Natural killer cell treated with Interleukin-12 subunit alpha and Interleukin-12 subunit beta and Interleukin-15 and Interleukin-18, amount 100 ng/mL, for 72 hours (primary cell): ENCODE measurements around the gene IFIT2. TPM values are rescaled to one million over a fixed set of nuclear protein-coding genes. Genes with fewer than 3 reads are reported as not detected.
"Not testable (repeated sequence)": the region's sequence is repeated elsewhere in the genome, so short reads cannot be mapped to it uniquely, and the experiment has no call there.

ENCODE experiments used
- ATAC-seq, 2 donors: fragments of 150-1000 bp; cut with Tn5 transposase in 1 of 2; sonication (Bioruptor Pico), chemical (Tn5 transposase) in 1 of 2; 2 replicates each; pipeline ENCODE4 v1.10.0; 2021
- DNase-seq: peaks from one replicate; pipeline ENCODE4 v3.0.0; 2022; ENCODE audit warnings: low spot score
- H3K27ac Mint-ChIP-seq, 2 donors: 1 replicate in 1 of 2; 2 replicates in 1 of 2; pipeline ENCODE4 v1.8.0; 2022; ENCODE audit warnings: mixed read lengths in 2 of 2, mild to moderate bottlenecking in 1 of 2, moderate library complexity in 1 of 2
- H3K27me3 Mint-ChIP-seq, 2 donors: 1 replicate in 1 of 2; 2 replicates in 1 of 2; pipeline ENCODE4 v1.8.0; 2022; ENCODE audit warnings: mixed read lengths in 2 of 2
- H3K36me3 Mint-ChIP-seq: one replicate; pipeline ENCODE4 v1.8.0; 2022; ENCODE audit warnings: mixed read lengths
- H3K4me1 Mint-ChIP-seq, 2 donors: 1 replicate in 1 of 2; 2 replicates in 1 of 2; pipeline ENCODE4 v1.8.0; 2022; ENCODE audit warnings: low read depth in 2 of 2, mixed read lengths in 2 of 2, mild to moderate bottlenecking in 1 of 2
- H3K4me3 Mint-ChIP-seq: one replicate; pipeline ENCODE4 v1.8.0; 2022; ENCODE audit warnings: mixed read lengths
- H3K9me3 Mint-ChIP-seq: 2 replicates; pipeline ENCODE4 v1.8.0; 2022; ENCODE audit warnings: mixed read lengths
- total RNA-seq, 2 donors: library from RNA; stranded (reverse); gene quantifications; one replicate each; pipeline ENCODE4 v1.2.3, GENCODE V29; 2022

IFIT2 gene
- total RNA-seq, 2 donors from 2014 or later, result 1.5 to 1.7 TPM

DNA sequence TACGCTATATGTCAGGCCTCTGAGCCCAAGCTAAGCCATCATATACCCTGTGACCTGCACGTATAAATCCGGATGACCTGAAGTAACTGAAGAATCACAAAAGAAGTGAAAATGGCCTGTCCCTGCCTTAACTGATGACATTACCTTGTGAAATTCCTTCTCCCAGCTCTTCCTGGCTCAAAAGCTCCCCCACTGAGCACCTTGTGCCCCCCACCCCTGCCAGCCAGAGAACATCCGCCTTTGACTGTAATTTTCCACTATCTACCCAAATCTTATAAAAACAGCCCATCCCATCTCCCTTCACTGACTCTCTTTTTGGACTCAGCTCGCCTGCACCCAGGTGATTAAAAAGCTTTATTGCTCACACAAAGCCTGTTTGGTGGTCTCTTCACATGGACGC lies 17.1 kb upstream of the IFIT2 start:
- not testable (repeated sequence) for ATAC-seq, DNase-seq, H3K36me3 Mint-ChIP-seq, H3K4me3 Mint-ChIP-seq, H3K27ac Mint-ChIP-seq, H3K4me1 Mint-ChIP-seq, H3K9me3 Mint-ChIP-seq
- peaks cover 18 to 20% of the 10 kb centered on the region in 2 donors for H3K27me3 Mint-ChIP-seq

DNA sequence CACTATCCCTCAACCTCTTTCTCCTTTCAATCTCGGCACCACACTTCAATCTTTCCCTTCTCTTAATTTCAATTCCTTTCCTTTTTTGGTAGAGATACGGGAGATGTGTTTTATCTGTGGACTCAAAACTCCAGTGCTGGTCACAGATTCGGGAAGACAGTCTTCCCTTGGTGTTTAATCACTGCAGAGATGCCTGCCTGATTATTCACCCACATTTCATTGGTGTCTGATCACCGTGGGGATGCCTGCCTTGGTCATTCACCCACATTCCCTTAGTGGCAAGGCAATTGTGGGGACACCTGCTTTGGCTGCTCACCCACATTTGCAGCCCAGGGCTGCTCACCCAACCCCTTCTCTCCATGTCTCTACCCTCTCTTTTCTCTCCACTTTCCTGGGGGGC lies 16.5 kb upstream of the IFIT2 start:
- not testable (repeated sequence) for DNase-seq, H3K36me3 Mint-ChIP-seq, H3K4me1 Mint-ChIP-seq, ATAC-seq, H3K27ac Mint-ChIP-seq, H3K9me3 Mint-ChIP-seq, H3K4me3 Mint-ChIP-seq
- H3K27me3 Mint-ChIP-seq, result peaks cover 18 to 20% of the 10 kb centered on the region in 2 donors

DNA sequence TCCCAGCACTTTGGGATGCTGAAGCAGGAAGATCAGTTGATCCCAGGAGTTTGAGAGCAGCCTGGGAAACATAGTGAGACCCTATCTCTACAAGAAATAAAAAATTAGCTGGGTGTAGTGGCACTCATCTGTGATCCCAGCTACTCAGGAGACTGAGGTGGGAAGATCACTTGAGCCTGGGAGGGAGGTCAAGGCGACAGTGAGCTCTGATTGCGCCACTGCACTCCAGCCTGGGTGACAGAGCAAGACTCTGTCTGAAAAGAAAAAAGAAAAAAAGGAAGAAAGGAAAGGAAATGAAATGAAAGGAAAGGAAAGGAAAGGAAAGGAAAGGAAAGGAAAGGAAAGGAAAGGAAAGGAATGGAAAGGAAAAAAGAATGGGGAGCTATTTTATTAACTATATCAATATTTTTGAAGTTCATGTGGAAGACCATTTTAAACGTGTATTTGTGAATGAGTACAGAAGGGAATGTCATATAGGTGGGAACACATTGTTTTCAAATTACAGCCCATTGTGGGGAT lies 7.1 kb upstream of the IFIT2 start:
- Mint-ChIP-seq H3K27ac (peak overlapping the region; percentile 44 to 68), H3K36me3 (no peaks in the 10 kb centered on the region), H3K4me3 (peak overlapping the region; percentile 65), H3K9me3 (no peaks in the 10 kb centered on the region), H3K4me1 (peaks cover 25 to 33% of the 10 kb centered on the region in 2 donors), H3K27me3 (peaks cover 0 to 5% of the 10 kb centered on the region in 2 donors)
- no peak for DNase-seq
- ATAC-seq, result no peak

DNA sequence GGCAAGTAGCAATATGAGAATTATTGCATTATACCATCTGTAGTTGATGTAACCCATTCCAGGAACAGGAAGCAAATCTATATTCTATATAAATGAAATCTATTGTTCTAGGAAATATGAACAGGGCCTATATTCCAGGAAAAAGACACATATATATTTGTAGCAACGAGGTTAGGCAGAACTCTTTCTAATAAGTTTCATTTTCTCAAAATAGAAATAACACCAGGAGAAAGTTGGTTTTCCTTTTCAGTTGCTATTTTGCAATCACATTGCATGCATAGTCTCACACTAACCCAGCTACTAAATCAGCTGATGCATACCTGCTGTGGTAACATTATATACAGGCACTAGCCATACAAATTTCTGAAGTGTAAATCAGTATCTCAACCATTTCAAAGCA lies 6.2 kb upstream of the IFIT2 start:
- Mint-ChIP-seq H3K27ac (peak overlapping the region; percentile 45 to 46), H3K9me3 (no peaks in the 10 kb centered on the region), H3K4me3 (peak overlapping the region; percentile 22), H3K27me3 (peaks cover 0 to 5% of the 10 kb centered on the region in 2 donors), H3K4me1 (peaks cover 25 to 33% of the 10 kb centered on the region in 2 donors), H3K36me3 (no peaks in the 10 kb centered on the region)
- no peak for DNase-seq
- ATAC-seq, result peak; percentile 82 to 90

DNA sequence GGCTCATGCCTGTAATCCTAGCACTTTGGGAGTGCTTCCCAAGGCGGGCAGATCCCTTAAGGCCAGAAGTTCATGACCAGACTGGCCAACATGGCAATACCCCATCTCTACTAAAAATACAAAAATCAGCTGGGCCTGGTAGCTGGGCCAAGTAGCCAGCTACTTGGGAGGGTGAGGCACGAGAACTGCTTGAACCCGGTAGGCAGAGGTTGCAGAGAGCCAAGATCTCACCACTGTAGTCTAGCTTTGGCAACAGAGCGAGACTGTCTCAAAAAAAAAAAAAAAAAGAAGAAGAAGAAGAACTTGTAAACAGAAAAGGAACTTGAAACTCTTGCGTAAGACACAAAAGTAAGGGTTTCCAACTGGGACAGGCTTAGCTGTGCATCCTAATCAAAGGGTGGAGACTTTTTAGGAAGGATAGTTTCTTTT lies 5.6 kb upstream of the IFIT2 start:
- Mint-ChIP-seq H3K27me3 (peaks cover 0 to 7% of the 10 kb centered on the region in 2 donors), H3K4me1 (peaks cover 30 to 38% of the 10 kb centered on the region in 2 donors), H3K4me3 (peak overlapping the region; percentile 22), H3K36me3 (no peaks in the 10 kb centered on the region), H3K27ac (peak overlapping the region; percentile 45 to 46), H3K9me3 (no peaks in the 10 kb centered on the region)
- DNase-seq (no peak), ATAC-seq (no peak)

DNA sequence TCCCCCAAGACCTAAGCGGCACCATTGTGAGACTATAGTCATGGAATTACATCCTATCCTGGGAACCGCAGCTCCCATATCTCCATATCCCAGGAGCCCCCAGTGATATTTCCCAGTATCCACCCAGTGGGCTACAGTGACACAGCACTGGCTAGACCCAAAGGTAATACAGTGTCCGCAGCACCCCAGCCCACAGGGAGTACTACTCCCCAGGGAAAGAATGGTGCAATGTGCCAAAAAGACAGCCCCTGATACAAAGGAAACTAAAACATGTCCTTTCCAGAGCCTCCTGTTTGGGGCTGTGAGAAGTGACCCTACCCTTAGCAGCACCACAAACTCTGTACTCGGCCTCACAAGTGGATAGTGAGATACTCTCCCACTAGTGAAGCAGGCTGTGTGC lies 4.5 kb upstream of the IFIT2 start:
- H3K36me3 Mint-ChIP-seq, result no peaks in the 10 kb centered on the region

DNA sequence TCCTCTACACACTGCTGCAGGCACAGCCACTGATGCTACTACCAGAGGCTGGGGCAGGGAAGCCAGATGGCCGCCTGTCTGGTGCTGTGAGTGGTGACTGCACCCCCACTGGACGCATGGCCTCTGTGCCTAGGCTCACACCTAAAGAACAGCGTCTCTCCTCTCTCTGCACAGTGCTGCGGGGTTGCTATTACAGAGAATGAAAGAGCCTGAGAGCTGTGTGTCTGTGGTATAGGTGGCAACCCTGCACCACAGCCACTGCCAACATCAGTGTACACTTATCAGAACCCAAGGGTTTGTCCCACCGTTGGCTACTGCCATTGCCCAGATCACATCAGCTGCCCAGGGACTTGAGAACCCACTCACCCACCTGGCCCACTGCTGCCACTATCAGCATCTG lies 4.1 kb upstream of the IFIT2 start:
- no peak for DNase-seq
- Mint-ChIP-seq H3K27me3 (peaks cover 0 to 7% of the 10 kb centered on the region in 2 donors), H3K9me3 (no peaks in the 10 kb centered on the region), H3K27ac (no peak overlapping the region), H3K4me1 (peaks cover 44 to 52% of the 10 kb centered on the region in 2 donors), H3K4me3 (no peak overlapping the region), H3K36me3 (no peaks in the 10 kb centered on the region)
- peak; percentile 63 to 65 for ATAC-seq

More for the DNA sequence above, 4.5 kb upstream of the IFIT2 start:
- no peak for DNase-seq
- H3K27me3 Mint-ChIP-seq, result peaks cover 0 to 7% of the 10 kb centered on the region in 2 donors
- H3K27ac Mint-ChIP-seq, result no peak overlapping the region
- H3K4me3 Mint-ChIP-seq, result no peak overlapping the region
- no peaks in the 10 kb centered on the region for H3K9me3 Mint-ChIP-seq
- no peak for ATAC-seq
- H3K4me1 Mint-ChIP-seq, result peaks cover 40 to 49% of the 10 kb centered on the region in 2 donors

DNA sequence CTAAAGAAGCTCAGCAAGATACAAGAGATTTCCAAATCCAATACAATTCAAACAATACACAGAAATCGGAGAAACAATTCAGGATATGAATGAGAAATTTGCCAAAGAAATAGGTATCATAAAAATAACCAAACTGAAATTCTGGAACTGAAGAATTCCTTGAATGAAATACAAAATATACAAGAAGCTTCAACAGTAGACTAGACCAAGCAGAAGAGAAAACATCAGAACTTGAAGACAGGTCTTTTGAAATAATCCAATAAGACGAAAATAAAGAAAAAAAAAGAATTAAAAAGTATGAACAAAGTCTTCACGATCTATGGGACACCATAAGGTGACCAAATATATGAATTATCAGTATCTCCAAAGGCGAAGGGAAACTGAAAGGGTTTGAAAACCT lies 2.8 kb upstream of the IFIT2 start:
- H3K36me3 Mint-ChIP-seq, result no peaks in the 10 kb centered on the region
- no peak for DNase-seq
- no peaks in the 10 kb centered on the region for H3K9me3 Mint-ChIP-seq
- no peak for ATAC-seq
- no peak overlapping the region for H3K4me3 Mint-ChIP-seq
- H3K27me3 Mint-ChIP-seq, result peaks cover 0 to 2% of the 10 kb centered on the region in 2 donors
- peaks cover 51 to 62% of the 10 kb centered on the region in 2 donors for H3K4me1 Mint-ChIP-seq
- H3K27ac Mint-ChIP-seq, result no peak overlapping the region

DNA sequence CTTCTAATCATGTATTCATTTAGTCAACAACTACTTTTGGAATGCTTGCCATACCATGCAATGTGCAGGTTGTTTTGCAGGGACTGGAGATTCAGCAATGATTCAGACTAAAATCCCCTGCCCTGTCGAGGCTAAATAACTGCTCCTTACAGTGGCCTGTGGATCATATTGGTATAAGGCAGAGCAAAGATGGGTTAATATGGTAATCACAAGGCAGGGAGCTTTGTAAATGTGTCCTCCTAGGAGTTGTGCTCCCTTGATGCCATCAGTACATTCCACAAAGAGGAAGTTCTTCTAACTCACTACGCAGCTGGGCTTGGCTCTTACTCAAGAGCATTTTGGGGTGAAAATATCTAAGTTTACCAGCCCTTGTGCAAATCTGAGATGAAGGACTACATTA lies 614 bp upstream of the IFIT2 start:
- H3K27me3 Mint-ChIP-seq, result peaks cover 0 to 2% of the 10 kb centered on the region in 2 donors
- H3K4me1 Mint-ChIP-seq, result peaks cover 44 to 50% of the 10 kb centered on the region in 2 donors
- DNase-seq (no peak), ATAC-seq (peak; percentile 37 to 56)
- peak overlapping the region; percentile 75 to 91 for H3K27ac Mint-ChIP-seq
- no peaks in the 10 kb centered on the region for H3K9me3 Mint-ChIP-seq
- peaks cover 14% of the 10 kb centered on the region for H3K36me3 Mint-ChIP-seq
- peak overlapping the region; percentile 93 for H3K4me3 Mint-ChIP-seq

DNA sequence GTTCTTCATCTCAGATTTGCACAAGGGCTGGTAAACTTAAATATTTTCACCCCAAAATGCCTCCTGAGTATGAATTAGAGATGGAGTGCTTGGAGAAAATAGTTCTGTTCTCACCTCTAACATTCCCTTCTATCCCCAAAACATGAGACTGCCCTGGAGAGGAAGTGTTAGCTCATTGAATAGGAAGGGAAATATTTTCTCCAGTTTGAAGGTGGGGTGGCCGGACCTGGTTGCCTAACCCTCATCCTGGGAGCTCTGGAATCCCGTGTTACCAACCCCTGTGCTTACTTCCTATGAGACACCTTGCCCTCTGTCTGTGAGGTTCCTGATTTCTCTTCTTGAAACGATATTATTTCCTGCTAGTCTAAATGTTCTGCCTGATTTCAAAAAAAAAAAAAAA lies 779 bp downstream of the IFIT2 start:
- peaks cover 0 to 2% of the 10 kb centered on the region in 2 donors for H3K27me3 Mint-ChIP-seq
- peak overlapping the region; percentile 75 to 91 for H3K27ac Mint-ChIP-seq
- H3K9me3 Mint-ChIP-seq, result no peaks in the 10 kb centered on the region
- ATAC-seq (no peak), DNase-seq (no peak)
- peak overlapping the region; percentile 93 for H3K4me3 Mint-ChIP-seq
- H3K4me1 Mint-ChIP-seq, result peaks cover 36 to 47% of the 10 kb centered on the region in 2 donors
- peaks cover 24% of the 10 kb centered on the region for H3K36me3 Mint-ChIP-seq

DNA sequence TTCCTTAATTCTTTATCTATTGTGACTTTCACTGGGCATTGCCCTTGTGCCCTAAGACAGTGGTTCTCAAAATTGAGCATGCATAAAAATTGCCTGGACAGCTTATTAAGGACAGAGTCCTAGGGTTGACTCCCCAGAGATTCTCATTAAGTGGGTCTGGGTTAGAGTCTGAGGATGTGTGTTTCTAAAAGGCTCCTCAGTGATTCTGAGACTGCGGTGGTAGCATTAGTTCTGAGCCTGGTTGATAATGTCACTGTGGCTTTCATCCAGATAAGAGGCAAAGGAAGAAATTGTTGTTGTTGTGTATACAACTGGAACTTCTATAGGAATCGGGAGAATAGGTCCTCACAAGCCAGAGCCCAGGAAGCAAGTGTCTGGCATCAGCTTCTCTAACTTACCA lies 1.3 kb downstream of the IFIT2 start:
- DNase-seq, result no peak
- H3K27ac Mint-ChIP-seq, result no peak overlapping the region
- peaks cover 29% of the 10 kb centered on the region for H3K36me3 Mint-ChIP-seq
- peak overlapping the region; percentile 93 for H3K4me3 Mint-ChIP-seq
- no peak for ATAC-seq
- peaks cover 0 to 2% of the 10 kb centered on the region in 2 donors for H3K27me3 Mint-ChIP-seq
- H3K9me3 Mint-ChIP-seq, result no peaks in the 10 kb centered on the region
- H3K4me1 Mint-ChIP-seq, result peaks cover 33 to 42% of the 10 kb centered on the region in 2 donors

DNA sequence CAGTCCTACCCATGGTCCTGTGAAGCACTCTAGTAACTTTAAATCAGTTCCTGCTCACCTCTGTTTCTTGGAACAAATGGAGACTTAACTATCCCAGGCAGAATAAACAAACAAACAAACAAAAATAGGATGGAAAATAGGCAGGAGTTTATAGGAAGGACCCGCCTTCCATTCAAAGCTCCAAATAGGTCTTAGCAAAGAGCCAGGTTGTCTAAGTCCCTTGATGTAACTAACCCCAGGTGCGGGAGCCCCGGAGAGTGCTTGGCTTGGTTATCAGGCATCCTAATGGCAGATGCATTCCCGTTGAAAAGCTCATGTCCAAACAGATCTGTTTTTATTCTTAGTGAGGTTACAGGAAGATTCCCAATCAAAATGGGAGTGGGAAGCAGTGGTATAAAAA lies 2.2 kb downstream of the IFIT2 start:
- DNase-seq, result no peak
- Mint-ChIP-seq H3K4me1 (peaks cover 31 to 39% of the 10 kb centered on the region in 2 donors), H3K4me3 (peak overlapping the region; percentile 93), H3K27ac (peak overlapping the region in 1 of 2 donors; percentile 34), H3K36me3 (peaks cover 31% of the 10 kb centered on the region), H3K27me3 (peaks cover 0 to 2% of the 10 kb centered on the region in 2 donors), H3K9me3 (no peaks in the 10 kb centered on the region)
- ATAC-seq, result no peak

DNA sequence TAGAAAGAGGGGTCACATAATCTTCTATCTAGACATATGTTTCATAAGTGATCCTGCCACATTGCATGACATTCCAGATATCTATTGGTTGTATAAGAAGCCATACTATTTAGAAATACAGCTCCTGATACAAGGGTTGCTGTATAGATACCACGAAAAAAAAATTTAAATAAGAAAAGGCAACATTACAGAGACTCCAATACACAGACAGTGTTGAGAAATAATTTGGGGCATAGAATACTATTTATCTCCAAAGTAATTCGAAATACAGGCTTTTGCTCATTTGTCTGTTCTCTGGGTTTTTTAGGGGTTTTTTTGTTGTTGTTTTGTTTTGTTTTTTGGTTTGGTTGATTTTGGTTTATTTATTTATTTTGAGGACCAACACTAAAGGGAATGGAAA lies 2.6 kb downstream of the IFIT2 start:
- DNase-seq (no peak), ATAC-seq (no peak)
- Mint-ChIP-seq H3K27me3 (peaks cover 0 to 2% of the 10 kb centered on the region in 2 donors), H3K36me3 (peaks cover 35% of the 10 kb centered on the region), H3K4me1 (peaks cover 31 to 39% of the 10 kb centered on the region in 2 donors), H3K27ac (no peak overlapping the region), H3K9me3 (no peaks in the 10 kb centered on the region), H3K4me3 (peak overlapping the region; percentile 93)

DNA sequence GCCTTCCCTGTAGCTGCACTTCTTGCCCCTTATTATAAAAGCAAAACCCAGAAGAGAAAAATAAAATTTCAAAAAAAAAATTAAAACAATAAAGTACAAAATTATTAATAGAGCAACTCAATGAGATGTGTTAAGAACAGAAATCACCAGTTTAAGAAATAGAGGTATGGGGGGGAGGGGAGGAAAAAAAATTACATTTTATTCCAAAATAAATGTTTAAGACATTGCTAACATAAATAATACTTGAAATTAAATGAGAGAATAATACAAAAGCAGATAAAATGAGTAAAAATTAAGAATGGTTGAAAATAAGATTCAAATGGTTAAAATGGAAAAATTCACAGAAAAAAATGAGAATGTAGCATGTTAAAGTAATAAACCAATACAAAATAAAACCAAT lies 3.1 kb downstream of the IFIT2 start:
- Mint-ChIP-seq H3K9me3 (no peaks in the 10 kb centered on the region), H3K27me3 (peaks cover 0 to 2% of the 10 kb centered on the region in 2 donors), H3K4me1 (peaks cover 31 to 39% of the 10 kb centered on the region in 2 donors), H3K27ac (no peak overlapping the region), H3K4me3 (peak overlapping the region; percentile 32), H3K36me3 (peaks cover 36% of the 10 kb centered on the region)
- DNase-seq (no peak), ATAC-seq (no peak)
